ENCODE measurements around the gene ZDHHC19.

DNA sequence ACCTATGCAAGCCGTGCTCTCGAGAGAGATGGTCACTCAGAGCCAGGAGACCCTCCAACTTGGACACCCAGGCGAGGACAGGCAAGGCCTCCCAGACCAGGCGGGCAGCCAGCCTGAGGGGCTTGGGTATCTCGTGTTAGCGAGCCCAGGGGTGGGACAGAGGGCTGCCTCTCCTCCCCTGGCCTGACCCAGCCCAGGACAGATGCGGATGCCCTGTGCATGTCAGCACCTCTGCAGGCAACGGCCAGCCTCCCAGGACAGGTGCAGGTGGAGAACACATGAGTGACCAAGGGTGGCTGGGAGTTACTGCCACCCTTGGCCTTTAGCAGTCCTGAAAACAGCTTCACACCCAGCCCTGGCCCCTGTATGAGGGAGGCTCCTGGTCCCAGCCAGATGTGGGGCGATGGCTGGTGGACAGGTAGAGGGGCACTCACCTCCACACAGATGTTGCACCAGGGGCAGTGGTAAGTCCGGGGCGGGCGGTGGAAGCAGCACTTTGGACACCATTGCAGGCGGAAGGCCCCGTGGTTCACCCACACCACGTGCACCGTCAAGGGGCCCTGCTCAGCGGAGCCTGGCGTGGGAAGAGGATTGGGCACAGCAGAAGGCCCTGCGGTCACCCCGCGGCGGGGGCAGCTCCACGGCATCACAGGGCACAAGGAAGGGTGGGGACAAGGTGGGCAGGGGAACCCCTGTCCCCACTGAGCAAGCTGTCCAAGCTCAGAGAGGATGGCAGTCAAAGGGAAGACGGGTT lies 2.1 kb downstream of the ZDHHC19 start:
- TF ChIP-seq, protein P1, sequence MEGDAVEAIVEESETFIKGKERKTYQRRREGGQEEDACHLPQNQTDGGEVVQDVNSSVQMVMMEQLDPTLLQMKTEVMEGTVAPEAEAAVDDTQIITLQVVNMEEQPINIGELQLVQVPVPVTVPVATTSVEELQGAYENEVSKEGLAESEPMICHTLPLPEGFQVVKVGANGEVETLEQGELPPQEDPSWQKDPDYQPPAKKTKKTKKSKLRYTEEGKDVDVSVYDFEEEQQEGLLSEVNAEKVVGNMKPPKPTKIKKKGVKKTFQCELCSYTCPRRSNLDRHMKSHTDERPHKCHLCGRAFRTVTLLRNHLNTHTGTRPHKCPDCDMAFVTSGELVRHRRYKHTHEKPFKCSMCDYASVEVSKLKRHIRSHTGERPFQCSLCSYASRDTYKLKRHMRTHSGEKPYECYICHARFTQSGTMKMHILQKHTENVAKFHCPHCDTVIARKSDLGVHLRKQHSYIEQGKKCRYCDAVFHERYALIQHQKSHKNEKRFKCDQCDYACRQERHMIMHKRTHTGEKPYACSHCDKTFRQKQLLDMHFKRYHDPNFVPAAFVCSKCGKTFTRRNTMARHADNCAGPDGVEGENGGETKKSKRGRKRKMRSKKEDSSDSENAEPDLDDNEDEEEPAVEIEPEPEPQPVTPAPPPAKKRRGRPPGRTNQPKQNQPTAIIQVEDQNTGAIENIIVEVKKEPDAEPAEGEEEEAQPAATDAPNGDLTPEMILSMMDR (IDR thresholded peaks at IDR 0.05; ENCODE audit: low read depth, low read length): no peak
- no peak for TF ChIP-seq POLR2A (IDR thresholded peaks at IDR 0.05; ENCODE audit: extremely low read depth, insufficient read length)

All from NB4 (cell line).